NCI-H128 (cell line): ENCODE measurements around the gene AMZ2.
"Not testable (repeated sequence)": the region's sequence is repeated elsewhere in the genome, so short reads cannot be mapped to it uniquely, and the experiment has no call there.

ENCODE experiments used
- DNase-seq: peaks from one replicate; lab custom pipeline; 2025; ENCODE audit not compliant: unreplicated experiment; lab: John Stamatoyannopoulos, UW

AMZ2 gene

DNA sequence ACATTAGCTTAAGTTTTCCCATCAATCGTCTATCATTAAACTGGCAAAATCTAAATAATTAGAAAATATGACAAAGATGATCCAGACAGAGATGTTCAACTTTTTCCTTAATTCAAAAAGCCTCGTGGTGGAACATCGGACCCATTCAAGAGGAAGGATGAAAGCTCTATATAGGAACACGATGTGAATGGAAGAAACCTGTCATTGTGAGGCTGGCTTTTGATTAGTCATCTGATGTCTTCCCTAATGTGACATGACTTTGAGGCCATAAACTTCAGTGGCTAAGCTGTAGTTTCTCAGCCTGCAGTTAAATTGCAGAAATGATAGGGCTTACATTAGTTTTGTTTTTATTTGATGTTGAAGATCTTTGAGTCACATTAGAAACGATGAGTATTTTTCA, 1.0 kb downstream of the AMZ2 start:
- DNase-seq: no peak

DNA sequence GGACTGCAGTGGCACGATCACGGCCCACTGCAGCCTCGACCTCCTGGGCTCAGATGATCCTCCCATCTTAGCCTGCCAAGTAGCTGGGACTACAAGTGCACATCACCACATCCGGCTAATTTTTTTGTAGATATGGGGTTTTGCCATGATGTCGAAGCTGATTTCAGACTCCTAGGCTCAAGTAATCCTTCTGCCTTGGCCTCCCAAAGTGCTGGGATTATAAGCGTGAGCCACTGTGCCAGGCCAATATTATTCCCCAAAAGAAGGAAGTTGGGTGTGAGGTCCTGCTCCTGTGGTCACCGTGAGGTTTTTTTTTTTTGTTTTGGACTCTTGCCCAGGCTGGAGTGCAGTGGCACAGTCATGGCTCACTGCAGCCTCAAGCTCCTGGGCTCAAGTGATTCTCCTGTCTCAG, 1.5 kb downstream of the AMZ2 start:
- no peak for DNase-seq

DNA sequence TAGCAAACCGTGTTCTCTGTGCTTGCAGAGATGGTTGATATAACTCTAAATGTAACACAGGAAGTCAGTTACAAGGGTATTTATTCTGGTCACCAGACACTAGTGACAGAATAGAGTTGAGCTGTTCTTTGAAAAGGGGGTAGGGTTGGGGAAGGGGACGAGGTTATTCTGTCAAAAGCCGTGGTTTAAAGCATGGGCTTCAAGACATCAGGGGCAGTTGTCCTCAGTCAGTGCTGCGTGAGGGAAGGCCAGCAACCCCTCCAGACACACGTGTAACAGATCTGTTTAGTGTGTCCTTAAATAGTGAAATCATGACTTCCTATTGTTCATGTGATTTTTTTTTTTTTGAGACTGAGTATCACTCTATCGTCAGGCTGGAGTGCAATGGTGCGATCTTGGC, 5.6 kb downstream of the AMZ2 start:
- DNase-seq: not testable (repeated sequence)

- no peak for DNase-seq
These were observed 7.3 kb downstream of the AMZ2 start for GRCh38 chr17:68255151-68255550.

GRCh38 chr17:68255731-68256538, 8.1 kb downstream of the AMZ2 start:
- no peak for DNase-seq

GRCh38 chr17:68256701-68257100, 8.9 kb downstream of the AMZ2 start:
- DNase-seq: not testable (repeated sequence)

- DNase-seq: no peak
These were observed 10.1 kb downstream of the AMZ2 start for GRCh38 chr17:68257934-68258333.

DNA sequence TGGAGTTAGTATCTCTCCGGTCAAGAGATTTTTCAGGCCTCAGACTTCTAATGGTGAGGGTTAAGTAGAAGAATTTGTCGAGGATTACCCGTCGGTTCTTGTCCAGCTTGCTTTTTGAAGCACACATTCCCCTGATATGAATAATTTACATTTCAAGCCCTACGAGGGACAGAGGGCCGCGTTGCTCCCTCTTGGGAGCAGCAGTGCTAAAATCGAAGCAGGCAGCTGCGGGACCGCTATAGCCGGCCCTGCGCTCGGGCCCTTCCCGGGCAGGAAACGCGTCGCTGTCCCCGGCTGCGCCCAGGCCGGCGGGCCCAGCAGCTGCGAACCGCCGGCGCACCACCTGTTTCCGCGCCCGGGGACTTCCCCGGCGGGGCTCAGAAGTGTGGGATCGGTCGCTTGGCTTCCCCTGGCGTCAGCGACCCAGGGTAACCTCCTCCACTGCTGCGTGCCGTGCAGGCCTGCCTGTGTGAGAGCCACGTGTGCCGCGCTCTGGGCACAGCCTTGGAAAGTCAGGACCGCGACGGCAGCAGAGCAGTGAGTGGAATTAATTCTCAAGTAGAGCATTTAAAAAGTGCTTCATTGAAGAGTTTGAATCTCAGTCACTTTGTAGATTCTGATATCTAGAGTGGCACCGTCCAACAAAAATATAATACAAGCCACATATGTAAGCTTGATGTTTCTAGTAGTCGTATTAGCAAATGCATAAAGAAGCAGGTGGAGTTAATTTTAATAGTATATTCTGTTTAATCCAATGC, 11.2 kb downstream of the AMZ2 start:
- DNase-seq: not testable (repeated sequence)

DNA sequence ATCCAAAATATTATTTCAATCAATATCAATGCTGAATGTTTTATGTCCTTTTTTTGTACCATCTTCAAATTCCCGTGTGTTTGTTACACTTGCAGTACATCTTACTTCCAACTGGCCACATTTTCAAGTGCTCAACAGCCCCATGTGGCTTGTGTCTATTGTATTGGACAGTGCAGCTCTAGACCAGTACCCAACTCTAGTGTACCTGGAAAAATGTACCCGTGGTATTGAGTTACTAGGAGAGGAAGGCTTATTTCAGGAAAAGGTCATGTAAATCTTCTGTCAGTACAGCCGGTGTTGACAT, 11.8 kb downstream of the AMZ2 start:
- DNase-seq: not testable (repeated sequence)

DNA sequence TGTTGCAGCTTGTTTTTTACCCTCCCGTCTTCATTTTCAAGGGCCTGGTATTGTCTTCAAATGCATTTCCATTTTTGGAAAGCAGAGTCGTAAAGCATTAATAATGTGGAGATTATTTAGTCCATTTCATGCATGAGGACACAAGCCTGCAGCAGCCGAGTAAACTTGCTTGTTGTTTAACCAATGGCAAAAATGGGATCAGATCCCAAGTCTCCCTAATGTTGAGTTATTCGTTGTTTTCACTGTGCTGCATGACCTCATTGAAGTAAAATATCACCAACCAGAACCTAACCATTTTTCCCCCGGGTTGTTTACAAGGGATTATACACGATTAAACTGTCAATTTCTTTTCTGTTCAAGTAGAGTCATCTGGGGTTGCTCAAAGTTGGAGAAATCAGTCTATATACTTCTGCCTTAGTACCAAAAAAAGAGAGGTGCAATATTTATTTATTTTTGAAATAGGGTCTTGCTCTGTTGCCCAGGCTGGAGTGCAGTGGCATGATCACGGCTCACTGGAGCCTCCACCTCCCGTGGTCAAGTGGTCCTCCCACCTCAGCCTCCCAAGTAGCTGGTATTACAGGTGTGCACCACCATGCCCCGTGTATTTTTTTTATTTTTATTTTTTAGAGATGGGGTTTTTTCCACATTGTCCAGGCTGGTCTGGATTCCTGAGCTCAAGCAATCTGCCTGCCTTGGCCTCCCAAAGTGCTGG, 12.4 kb downstream of the AMZ2 start:
- no peak for DNase-seq

- not testable (repeated sequence) for DNase-seq
These were observed 14.6 kb downstream of the AMZ2 start for GRCh38 chr17:68262467-68262866.

DNA sequence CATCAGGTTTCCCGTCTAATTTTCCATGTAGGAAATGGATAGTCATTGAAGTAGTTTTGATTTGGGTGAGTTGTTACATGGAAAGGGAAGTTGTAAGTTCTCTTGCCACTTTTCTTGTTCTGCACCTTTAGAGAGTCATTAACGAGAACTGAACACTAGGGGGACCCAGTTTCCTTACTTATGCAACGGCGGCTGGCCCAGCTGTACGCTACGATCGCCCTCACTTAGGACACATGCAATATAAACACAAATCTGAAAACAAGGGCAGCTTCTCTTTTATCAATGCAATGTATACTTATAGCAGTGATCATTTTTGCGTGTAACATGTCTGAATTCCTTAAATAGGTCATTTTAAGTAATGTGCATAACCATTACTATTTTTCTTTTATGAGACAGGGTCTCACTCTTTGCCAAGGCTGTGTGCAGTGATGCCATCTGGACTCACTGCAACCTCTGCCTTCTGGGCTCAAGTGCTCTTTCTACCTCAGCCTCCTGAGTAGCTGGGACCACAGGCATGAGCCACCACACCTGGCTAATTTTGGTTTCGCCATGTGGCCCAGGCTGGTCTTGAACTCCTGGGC, 15.3 kb downstream of the AMZ2 start:
- DNase-seq: not testable (repeated sequence)

DNA sequence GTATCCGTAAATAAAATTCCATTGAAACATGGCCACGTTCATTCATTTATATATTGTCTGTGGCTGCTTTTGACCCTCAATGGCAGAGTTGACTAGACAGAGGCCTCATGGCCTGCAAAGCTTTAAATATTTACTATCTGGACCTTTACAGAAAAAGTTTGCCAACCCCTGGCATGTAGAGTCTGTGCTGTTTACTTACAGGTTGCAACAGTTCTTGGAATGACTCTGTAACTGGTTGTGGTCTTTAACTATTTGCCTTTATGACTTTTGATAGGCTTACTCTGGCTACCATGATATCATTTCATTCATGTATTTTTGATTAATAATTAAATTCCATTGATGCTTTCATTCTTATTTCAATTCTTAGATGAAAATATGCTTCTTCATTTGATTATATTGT, 18.0 kb downstream of the AMZ2 start:
- DNase-seq: not testable (repeated sequence)

- DNase-seq: no peak
These were observed 25.9 kb downstream of the AMZ2 start for GRCh38 chr17:68273722-68274121.

GRCh38 chr17:68276339-68276738, 28.5 kb downstream of the AMZ2 start:
- not testable (repeated sequence) for DNase-seq

DNA sequence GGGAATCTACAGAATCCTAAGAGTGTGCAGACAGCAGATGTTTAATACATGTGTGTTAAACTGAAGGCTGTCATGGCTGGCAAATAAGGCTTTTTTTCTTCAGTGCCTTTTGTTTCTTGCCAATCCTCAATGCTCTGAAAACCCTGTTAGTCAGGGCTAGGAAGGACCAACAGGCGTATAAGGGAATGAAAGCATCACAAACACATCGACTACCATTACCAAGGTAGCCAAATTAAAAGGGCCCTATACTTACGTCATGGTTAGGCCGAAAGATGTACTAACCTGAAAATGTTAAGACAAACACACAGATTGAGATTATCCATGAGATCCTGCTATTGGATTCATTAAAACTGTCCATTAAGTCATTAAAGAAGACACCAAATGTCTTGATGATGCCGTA, 30.0 kb downstream of the AMZ2 start:
- no peak for DNase-seq

- not testable (repeated sequence) for DNase-seq
These were observed 34.1 kb downstream of the AMZ2 start for GRCh38 chr17:68281965-68282364.

DNA sequence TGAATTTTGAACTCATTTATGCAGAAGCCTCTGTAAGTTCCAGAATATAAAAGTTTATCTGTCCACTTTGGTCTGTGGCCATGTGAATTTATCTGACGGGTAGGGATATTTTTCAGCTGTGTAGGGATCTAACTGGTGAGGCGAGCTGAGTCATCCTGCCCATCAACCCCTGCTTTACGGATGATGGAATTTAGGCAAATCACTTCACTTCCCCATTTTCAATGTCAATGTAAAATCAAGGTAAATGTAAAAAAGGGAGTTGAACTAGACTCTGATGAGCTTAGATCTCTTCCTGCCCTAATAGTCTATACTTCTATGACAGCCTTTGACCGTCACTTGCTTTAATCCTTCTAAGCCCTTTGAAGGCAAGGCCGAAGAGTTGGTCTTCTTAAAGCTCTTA, 40.5 kb downstream of the AMZ2 start:
- DNase-seq: no peak

- no peak for DNase-seq
These were observed 41.0 kb downstream of the AMZ2 start for GRCh38 chr17:68288804-68289203.

DNA sequence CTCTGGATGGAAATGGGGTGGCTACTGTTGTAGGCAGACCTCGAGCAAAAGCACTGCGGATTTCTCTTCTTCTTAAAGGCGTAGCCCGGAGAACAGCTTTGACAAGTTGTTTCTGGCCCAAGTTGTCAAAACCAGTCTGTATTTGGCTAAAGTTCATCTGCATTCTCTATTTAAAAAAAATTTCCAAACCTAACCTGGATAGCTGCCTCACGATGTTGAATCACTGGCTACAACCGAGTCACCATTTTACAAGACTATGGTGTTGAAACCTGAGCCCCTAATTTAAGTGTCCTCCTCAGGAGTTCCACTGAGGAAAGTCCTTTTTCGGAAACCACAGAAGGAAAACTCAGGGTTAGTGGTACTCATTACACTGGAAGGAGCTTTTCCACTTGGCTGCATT, 41.6 kb downstream of the AMZ2 start:
- no peak for DNase-seq

- no peak for DNase-seq
These were observed 42.1 kb downstream of the AMZ2 start for GRCh38 chr17:68289936-68290267.
